ENCODE data around the gene POLE.

GRCh38 chr12:132586929-132587328 lies 100.2 kb downstream of the POLE start:
- TF ChIP-seq CTCF (IDR thresholded peaks at IDR 0.05; ENCODE audit: borderline replicate concordance, extremely low read depth, low read length, poor library complexity, severe bottlenecking) (no peak), EZH2 (IDR thresholded peaks at IDR 0.05; ENCODE audit: borderline replicate concordance, low read depth, low read length, severe bottlenecking) (no peak)

All from DND-41 (cell line).